ENCODE results near the gene PDE7B.
A peak's percentile ranks its signal among the peaks of the same experiment; 100 is the strongest.
"Not testable (repeated sequence)": the region's sequence is repeated elsewhere in the genome, so short reads cannot be mapped to it uniquely, and the experiment has no call there.

PDE7B gene

GRCh38 chr6:135852746-135853145 is 1.2 kb downstream of the PDE7B start:
- peak in 1 of 2 experiments; percentile 40 for DNase-seq

- DNase-seq = no peak
These were observed 1.7 kb downstream of the PDE7B start for GRCh38 chr6:135853227-135853626.

DNA sequence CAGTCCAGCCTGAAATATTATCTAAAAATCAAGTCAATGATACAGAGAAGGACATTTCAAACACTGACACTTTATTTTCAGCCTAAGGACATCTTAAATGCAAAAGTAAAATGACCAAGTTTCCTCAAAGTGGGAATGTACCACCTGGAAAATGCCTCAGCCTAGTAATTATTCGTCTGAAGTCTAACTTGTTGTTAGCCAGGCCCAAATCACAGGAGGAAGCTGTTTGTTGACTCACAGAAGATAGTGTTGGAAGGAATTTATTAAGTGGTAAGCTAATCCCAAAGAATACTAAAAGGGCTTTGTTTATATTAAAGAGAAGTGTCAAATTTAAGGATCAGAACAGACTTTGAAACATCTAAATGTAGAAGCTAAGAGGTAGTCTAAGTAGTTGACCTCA is 2.5 kb downstream of the PDE7B start:
- DNase-seq = no peak

DNA sequence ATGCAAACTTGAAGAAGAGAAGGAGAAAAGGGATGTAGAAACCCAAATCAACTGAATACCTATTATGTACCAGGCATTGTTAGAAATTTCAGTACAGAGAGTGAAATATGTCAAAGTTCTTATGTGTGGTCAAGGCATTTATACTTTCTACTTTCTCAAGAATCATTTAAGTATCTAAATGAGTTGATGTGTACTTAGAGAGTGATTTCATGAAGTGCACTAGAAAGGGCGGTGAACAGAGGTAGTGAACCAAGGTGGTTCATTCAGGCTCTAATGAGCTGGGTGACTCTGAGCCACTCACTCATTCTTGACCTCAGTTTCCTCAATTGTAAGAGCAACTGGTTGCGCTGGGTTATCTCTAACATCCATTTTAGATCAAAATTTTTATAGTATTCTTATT is 3.3 kb downstream of the PDE7B start:
- no peak for DNase-seq

- DNase-seq = no peak
These were observed 7.4 kb downstream of the PDE7B start for GRCh38 chr6:135858931-135859330.

GRCh38 chr6:135860361-135860760 is 8.9 kb downstream of the PDE7B start:
- no peak for DNase-seq

- DNase-seq = no peak
These were observed 9.7 kb downstream of the PDE7B start for GRCh38 chr6:135861189-135861588.

DNA sequence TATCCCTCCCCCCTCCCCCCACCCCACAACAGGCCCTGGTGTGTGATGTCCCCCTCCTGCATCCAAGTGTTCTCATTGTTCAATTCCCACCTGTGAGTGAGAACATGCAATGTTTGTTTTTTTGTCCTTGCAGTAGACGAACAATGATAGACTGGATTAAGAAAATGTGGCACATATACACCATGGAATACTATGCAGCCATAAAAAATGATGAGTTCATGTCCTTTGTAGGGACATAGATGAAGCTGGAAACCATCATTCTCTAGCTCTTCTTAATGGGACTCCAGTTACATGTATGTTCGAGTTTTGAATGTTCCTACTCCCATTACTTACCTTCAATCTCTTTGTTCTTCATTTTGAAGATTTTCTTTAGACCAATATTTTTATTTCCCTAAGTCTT is 13.4 kb downstream of the PDE7B start:
- not testable (repeated sequence) for DNase-seq

DNA sequence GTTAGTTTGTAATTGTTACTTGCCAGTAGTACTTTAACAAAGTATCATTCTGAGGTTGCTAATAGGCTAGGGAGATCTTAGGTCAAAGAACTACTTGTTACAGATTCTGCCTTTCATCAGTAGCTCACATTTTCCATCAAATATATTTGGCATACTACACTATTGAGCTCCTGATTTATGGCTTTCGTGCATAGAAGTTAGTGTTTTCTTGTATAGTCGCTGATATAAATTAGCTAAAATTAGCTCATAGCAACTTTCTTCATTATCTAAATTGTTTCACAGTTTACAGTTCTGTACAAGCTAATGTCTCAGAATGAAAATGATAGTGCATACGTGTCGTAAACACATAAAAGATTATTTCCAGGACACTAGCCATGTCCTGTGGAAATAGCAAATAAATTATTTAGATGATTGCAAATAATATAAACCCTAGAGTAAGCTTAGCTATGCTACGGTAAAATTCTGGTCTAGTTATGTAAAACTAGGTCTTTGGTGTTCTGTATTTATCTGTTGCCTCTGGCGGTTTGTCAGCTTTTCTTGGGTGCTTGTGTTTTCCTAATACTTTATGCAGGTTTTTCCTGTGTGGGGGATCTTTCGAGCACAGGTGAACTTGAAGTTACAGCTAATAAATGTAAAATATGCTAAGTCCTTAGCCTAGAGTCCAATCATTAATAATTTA is 15.1 kb downstream of the PDE7B start:
- no peak for DNase-seq

GRCh38 chr6:135867332-135867731 is 15.8 kb downstream of the PDE7B start:
- DNase-seq = no peak

GRCh38 chr6:135869857-135870256 is 18.4 kb downstream of the PDE7B start:
- DNase-seq = no peak

DNA sequence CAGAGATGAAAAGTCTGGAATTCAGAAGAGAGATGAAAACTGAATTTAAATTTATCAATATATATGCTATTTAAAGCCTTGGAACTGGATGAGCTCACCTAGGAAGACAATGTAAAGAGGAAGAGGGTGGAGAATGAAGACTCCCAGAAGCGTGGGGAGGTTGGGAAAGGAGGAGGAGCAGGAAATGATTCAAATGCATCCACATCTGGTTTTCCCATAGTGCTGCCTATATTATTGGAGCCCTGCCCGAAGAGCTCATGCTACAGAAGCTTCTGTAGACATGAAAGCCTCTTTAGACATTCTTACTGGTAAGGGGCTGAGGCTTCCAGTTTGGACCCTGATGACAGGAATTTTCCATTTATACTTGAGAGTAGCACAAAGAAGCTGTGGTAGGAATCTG is 19.2 kb downstream of the PDE7B start:
- no peak for DNase-seq

DNA sequence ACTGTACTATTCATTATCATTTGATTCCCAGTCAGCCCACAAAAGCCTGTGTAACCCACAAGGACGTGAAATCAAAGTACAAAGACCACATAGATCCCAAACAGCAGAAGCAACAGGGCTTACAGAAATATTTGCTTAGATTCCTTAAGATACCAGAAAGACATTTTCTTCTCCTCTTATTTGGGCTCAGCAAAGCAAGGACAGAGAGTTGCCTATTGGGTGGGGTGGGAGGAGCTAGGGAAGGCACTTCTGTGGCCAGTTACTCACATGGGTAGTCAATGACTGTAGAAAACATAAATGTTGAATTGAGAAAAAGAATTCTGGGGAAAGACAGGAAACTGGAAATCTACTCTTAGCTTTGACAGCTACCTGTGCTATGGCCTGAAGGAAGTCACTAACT is 19.8 kb downstream of the PDE7B start:
- no peak for DNase-seq

DNA sequence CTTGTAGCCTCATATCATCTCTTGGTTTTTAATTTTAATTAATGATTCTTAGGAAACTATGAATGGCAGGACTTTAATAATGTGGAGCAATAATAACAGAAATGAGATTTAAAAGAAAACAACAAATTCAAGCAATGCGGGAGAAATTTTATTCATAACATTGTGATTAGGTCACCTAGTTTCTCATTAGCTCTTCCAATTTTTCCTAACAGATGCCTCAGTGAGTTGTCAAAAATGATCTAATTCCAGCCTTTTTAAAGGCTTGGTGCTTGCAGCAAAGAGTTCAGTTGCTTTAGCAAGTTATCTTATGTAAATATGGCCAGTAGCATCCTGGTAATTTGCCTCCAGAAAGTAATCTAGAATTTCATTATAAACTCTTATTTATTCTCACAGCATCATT is 20.4 kb downstream of the PDE7B start:
- no peak for DNase-seq

- DNase-seq = no peak
These were observed 23.9 kb downstream of the PDE7B start for GRCh38 chr6:135875446-135875845.

DNA sequence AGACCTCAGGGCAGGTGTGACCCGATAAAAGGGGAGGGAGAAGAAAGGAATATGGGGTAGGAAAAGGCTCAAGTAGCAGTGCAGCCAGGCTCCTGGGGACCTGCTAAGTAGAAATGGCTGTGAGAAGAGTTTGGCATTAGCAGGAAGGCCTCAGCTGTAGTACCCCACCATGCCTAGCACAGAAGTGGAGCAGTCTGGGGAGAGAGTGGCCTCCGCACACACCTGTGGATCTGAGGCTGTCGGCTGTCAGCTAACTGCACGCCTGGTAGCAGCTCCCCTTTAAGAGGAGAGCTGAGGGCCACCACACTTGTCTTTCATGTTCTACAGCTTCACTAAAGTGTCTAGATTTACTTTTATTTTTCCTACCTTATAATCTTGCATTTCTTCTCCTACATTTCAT is 24.6 kb downstream of the PDE7B start:
- DNase-seq = no peak

- DNase-seq = no peak
These were observed 26.2 kb downstream of the PDE7B start for GRCh38 chr6:135877666-135878065.

GRCh38 chr6:135880066-135880972 is 28.8 kb downstream of the PDE7B start:
- DNase-seq = peak; percentile 43 to 53

DNA sequence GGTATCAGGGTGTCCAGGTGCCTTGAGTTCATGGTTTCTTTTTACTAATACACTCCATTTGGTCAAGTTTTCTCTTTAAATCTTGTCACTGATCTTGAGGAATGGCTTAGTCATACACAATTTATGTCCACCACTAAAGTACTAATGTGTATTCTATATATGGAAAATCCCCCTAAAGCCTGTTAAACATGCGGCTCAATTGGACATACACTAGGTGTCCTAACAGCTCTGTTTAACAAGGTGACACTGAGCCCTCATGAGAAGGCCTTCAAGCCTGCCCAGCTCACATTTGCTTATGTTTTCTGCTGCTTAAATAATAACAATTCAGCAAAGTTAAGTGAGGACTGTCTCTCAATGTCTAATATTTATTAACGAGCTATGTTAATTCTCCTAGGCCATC is 31.5 kb downstream of the PDE7B start:
- DNase-seq = no peak

DNA sequence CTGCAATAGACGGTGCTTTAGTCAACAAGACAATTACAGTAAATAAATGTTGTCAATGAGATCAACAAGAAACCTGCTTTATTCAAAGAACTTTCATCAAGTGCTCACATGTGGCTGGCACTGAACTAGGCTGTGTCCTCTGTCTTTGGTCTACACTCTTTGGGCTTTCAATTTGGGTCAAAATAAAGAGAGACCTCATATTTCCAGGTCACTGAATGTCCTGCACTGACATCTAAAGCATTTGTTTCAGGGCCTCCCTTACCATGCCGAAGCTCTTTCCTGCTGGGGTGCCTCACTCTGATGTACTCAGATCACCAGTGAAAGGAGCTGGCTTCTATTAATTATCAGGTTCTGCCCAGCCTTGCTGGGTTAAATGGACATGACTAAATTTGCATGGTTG is 32.0 kb downstream of the PDE7B start:
- DNase-seq = no peak

- DNase-seq = no peak
These were observed 32.6 kb downstream of the PDE7B start for GRCh38 chr6:135884136-135884535.

- DNase-seq = no peak
These were observed 35.6 kb downstream of the PDE7B start for GRCh38 chr6:135887069-135887468.

DNA sequence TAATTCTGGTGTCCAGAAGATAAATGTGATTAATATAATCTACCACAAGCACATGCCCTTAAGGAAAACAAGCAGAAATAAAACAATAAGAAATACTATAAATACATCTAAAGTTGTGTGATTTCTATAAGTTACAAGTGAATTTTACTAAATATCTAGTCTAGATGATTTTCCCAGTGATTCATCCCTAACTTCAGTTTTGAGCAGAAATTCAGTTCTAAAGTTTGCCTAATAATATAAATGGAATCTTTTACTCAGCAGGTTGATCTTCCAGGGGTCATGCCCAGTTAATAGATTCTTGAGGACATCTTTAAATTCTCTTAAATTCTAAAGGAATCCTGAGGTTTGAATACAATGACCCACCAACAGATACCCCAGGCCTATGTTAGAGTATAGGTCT is 37.3 kb downstream of the PDE7B start:
- no peak for DNase-seq

- no peak for DNase-seq
These were observed 39.4 kb downstream of the PDE7B start for GRCh38 chr6:135890876-135891275.

Data from AML-193 (cell line).